Measurements from ENCODE around the gene SPATA9.
"Not testable (repeated sequence)": the region's sequence is repeated elsewhere in the genome, so short reads cannot be mapped to it uniquely, and the experiment has no call there.

- TF ChIP-seq CTCF (CRISPR knock-in tag; IDR thresholded peaks at IDR 0.05); ZSCAN5A (CRISPR knock-in tag; IDR thresholded peaks at IDR 0.05; ENCODE audit: borderline replicate concordance); HNRNPL (IDR thresholded peaks at IDR 0.05; ENCODE audit: low read depth, low read length); ZNF512 (CRISPR knock-in tag; IDR thresholded peaks at IDR 0.05); PATZ1 (CRISPR knock-in tag; IDR thresholded peaks at IDR 0.05): not testable (repeated sequence)
These were observed 23.4 kb upstream of the SPATA9 start for GRCh38 chr5:95706196-95706595.
